ENCODE data around the gene MTCL3.
"Not testable (repeated sequence)": the region's sequence is repeated elsewhere in the genome, so short reads cannot be mapped to it uniquely, and the experiment has no call there.

MTCL3 gene

GRCh38 chr6:127434651-127435050, 84.5 kb downstream of the MTCL3 start:
- ChIA-PET POLR2A (no interaction called here), CTCF (no interaction called here)
- BruUV-seq (replicated peaks), result no TSS peak
- TF ChIP-seq JUN (IDR thresholded peaks at IDR 0.05; ENCODE audit: borderline replicate concordance, insufficient read depth, insufficient read length, low read depth), result no peak
- TF ChIP-seq POLR2A (IDR thresholded peaks at IDR 0.05; ENCODE audit: low read depth, low read length), result no peak
- TF ChIP-seq, protein P1, sequence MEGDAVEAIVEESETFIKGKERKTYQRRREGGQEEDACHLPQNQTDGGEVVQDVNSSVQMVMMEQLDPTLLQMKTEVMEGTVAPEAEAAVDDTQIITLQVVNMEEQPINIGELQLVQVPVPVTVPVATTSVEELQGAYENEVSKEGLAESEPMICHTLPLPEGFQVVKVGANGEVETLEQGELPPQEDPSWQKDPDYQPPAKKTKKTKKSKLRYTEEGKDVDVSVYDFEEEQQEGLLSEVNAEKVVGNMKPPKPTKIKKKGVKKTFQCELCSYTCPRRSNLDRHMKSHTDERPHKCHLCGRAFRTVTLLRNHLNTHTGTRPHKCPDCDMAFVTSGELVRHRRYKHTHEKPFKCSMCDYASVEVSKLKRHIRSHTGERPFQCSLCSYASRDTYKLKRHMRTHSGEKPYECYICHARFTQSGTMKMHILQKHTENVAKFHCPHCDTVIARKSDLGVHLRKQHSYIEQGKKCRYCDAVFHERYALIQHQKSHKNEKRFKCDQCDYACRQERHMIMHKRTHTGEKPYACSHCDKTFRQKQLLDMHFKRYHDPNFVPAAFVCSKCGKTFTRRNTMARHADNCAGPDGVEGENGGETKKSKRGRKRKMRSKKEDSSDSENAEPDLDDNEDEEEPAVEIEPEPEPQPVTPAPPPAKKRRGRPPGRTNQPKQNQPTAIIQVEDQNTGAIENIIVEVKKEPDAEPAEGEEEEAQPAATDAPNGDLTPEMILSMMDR (IDR thresholded peaks at IDR 0.05; ENCODE audit: extremely low read depth in 1 of 2, insufficient read depth in 1 of 2, low read depth in 1 of 2, low read length in 2 of 2), result no peak
- no peak for TF ChIP-seq MYC (IDR thresholded peaks at IDR 0.05; ENCODE audit: low read depth, low read length)
- no peak for TF ChIP-seq EZH2 (IDR thresholded peaks at IDR 0.05; ENCODE audit: borderline replicate concordance, low read depth, low read length, severe bottlenecking)
- TF ChIP-seq POLR2AphosphoS5 (IDR thresholded peaks at IDR 0.05; ENCODE audit: insufficient read depth, low read depth, low read length), result no peak
- TF ChIP-seq GATA2 (IDR thresholded peaks at IDR 0.05; ENCODE audit: insufficient read depth, insufficient read length, low read depth, low read length), result no peak
- no peak for TF ChIP-seq MAX (IDR thresholded peaks at IDR 0.05; ENCODE audit: insufficient read depth, insufficient read length)
- TF ChIP-seq FOS (IDR thresholded peaks at IDR 0.05; ENCODE audit: borderline replicate concordance, insufficient read depth, low read length), result no peak
- no peaks in the 10 kb centered on the region for H3K9me1 ChIP-seq (replicated peaks; ENCODE audit: control insufficient read depth, extremely low read depth, insufficient read depth, low read length)
- no peak overlapping the region for H3K4me3 ChIP-seq (replicated peaks in 1 of 3; ENCODE audit: insufficient read depth in 1 of 3, low read depth in 1 of 3, low read length in 3 of 3)
- DNase-seq (ENCODE audit: low read depth, low spot score) (no peak), FAIRE-seq (no peak)
- intact Hi-C loops (cut with micrococcal nuclease) (no loop called here), dilution Hi-C loops (cut with MboI; ENCODE audit: extremely low pct_ligation_motif_present, low sequenced_read_pairs) (no loop called here)
- H3K79me2 ChIP-seq (ENCODE audit: control insufficient read depth, insufficient read depth, low read length), result no peaks in the 10 kb centered on the region
- H3K4me1 ChIP-seq (ENCODE audit: control insufficient read depth, extremely low read depth, insufficient read depth, low read length), result no peaks in the 10 kb centered on the region
- no peaks in the 10 kb centered on the region for H4K20me1 ChIP-seq (replicated peaks; ENCODE audit: control insufficient read depth, extremely low read depth, insufficient read depth, low read length)
- H2AFZ ChIP-seq (ENCODE audit: low read depth, low read length), result no peak overlapping the region
- H3K9ac ChIP-seq (replicated peaks; ENCODE audit: extremely low read depth, insufficient read depth, low read length), result no peak overlapping the region
- no peak overlapping the region for H3K4me2 ChIP-seq (ENCODE audit: insufficient read depth, low read length)
- no peaks in the 10 kb centered on the region for H3K9me3 ChIP-seq (replicated peaks; ENCODE audit: control insufficient read depth, insufficient read depth, low read length)
- H3K36me3 ChIP-seq (ENCODE audit: control insufficient read depth in 2 of 2, extremely low read depth in 1 of 2, insufficient read depth in 2 of 2, low read length in 2 of 2), result no peaks in the 10 kb centered on the region
- H3K27ac ChIP-seq (ENCODE audit: insufficient read depth, low read depth, low read length), result no peak overlapping the region
- no peaks in the 10 kb centered on the region for H3K27me3 ChIP-seq (ENCODE audit: control insufficient read depth in 2 of 2, insufficient read depth in 2 of 2, low read length in 2 of 2)

GRCh38 chr6:127428562-127428961, 90.6 kb downstream of the MTCL3 start:
- H3K9me3 ChIP-seq (replicated peaks; ENCODE audit: control insufficient read depth, insufficient read depth, low read length); H3K27me3 ChIP-seq (ENCODE audit: control insufficient read depth in 2 of 2, insufficient read depth in 2 of 2, low read length in 2 of 2); BruUV-seq (replicated peaks); DNase-seq (ENCODE audit: low read depth, low spot score); intact Hi-C loops (cut with micrococcal nuclease); H3K36me3 ChIP-seq (ENCODE audit: control insufficient read depth in 2 of 2, extremely low read depth in 1 of 2, insufficient read depth in 2 of 2, low read length in 2 of 2); POLR2A ChIA-PET; H3K9me1 ChIP-seq (replicated peaks; ENCODE audit: control insufficient read depth, extremely low read depth, insufficient read depth, low read length); H4K20me1 ChIP-seq (replicated peaks; ENCODE audit: control insufficient read depth, extremely low read depth, insufficient read depth, low read length); H3K4me1 ChIP-seq (ENCODE audit: control insufficient read depth, extremely low read depth, insufficient read depth, low read length); H3K4me2 ChIP-seq (ENCODE audit: insufficient read depth, low read length); H3K4me3 ChIP-seq (replicated peaks in 1 of 3; ENCODE audit: insufficient read depth in 1 of 3, low read depth in 1 of 3, low read length in 3 of 3); H3K27ac ChIP-seq (ENCODE audit: insufficient read depth, low read depth, low read length); H2AFZ ChIP-seq (ENCODE audit: low read depth, low read length); dilution Hi-C loops (cut with MboI; ENCODE audit: extremely low pct_ligation_motif_present, low sequenced_read_pairs); FAIRE-seq; H3K79me2 ChIP-seq (ENCODE audit: control insufficient read depth, insufficient read depth, low read length); H3K9ac ChIP-seq (replicated peaks; ENCODE audit: extremely low read depth, insufficient read depth, low read length): not testable (repeated sequence)
- CTCF ChIA-PET, result interaction anchor here (1.1 kb wide), 1 partner anchor 8 kb away, joined by 3 read pairs; no protein-coding TSS in a partner anchor
